GM12873 (cell line): ENCODE results near the gene KCNAB2.

ENCODE experiments used
- TF ChIP-seq, protein P1 (sequence below): IDR thresholded peaks from 2 replicates; pipeline ENCODE4 v1.5.1; 2012; ENCODE audit warnings: low read depth, mild to moderate bottlenecking, moderate library complexity, low read length, control low read depth; ENCODE audit not compliant: insufficient read depth; ENCODE audit errors: missing control alignments

The KCNAB2 gene

GRCh38 chr1:6043561-6043960 lies 2.1 kb upstream of the KCNAB2 start:
- TF ChIP-seq, protein P1, sequence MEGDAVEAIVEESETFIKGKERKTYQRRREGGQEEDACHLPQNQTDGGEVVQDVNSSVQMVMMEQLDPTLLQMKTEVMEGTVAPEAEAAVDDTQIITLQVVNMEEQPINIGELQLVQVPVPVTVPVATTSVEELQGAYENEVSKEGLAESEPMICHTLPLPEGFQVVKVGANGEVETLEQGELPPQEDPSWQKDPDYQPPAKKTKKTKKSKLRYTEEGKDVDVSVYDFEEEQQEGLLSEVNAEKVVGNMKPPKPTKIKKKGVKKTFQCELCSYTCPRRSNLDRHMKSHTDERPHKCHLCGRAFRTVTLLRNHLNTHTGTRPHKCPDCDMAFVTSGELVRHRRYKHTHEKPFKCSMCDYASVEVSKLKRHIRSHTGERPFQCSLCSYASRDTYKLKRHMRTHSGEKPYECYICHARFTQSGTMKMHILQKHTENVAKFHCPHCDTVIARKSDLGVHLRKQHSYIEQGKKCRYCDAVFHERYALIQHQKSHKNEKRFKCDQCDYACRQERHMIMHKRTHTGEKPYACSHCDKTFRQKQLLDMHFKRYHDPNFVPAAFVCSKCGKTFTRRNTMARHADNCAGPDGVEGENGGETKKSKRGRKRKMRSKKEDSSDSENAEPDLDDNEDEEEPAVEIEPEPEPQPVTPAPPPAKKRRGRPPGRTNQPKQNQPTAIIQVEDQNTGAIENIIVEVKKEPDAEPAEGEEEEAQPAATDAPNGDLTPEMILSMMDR: no peak

GRCh38 chr1:6044481-6045109 lies 1.1 kb upstream of the KCNAB2 start:
- TF ChIP-seq, protein P1: no peak

DNA sequence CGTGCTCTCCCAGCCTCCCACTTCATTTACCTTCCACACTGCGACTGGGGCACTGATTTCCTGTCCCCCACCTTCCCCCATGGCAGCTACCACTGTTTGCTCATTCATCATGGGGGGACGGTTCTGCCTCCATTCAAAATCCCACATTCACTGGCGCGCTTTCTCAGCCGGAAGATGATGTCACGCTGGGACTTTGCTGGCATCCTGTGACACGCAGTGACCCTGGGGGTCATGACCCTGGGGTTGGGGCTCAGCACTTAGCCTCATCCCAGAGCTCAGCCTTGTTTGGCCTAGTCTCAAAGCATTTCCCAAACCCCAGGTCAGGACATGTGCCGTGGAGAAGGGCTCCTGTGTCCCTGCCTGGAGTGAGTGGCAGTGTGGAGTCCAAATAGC lies 582 bp upstream of the KCNAB2 start:
- TF ChIP-seq, protein P1: no peak

DNA sequence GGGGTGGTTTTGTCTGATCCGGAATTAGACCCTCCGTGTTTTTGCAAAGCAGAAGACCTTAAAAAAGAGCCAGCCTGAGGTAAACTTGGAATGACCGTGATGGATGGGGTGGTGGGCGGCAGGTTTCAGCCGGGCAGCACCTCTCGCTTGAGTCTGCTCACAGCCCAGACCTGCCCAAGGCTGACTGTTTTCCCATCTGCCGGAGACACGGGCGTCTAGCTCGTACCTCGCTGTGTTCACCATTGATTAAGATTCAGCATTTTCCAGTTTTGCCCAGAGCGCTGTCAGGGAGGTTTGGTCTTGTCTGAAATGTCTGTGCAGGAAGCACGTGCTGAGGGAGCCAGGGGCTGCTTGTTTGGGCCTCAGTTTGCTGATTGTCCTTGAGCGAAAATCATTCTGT lies 591 bp downstream of the KCNAB2 start:
- TF ChIP-seq, protein P1: no peak

- TF ChIP-seq, protein P1: no peak
Measured at GRCh38 chr1:6048179-6048867, 2.6 kb downstream of the KCNAB2 start.

DNA sequence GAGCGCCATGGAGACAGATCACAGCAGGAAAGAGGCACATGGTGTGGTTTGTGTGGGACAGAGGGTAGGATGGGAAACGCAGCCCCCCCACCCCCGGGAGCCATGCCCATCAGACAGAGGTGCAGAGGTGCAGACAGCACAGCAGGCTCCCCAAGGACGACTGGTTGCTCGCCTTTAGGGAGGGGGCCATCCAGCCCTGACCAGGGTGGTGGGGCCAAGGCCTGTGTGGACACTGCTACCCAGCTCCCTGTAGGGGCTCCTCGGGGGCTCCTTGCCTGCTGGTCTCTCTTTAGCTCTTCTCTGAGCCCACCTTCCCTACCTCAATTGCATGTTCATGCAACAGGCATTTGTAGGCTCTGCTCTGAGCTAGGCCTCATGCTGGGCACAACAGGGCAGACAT lies 3.7 kb downstream of the KCNAB2 start:
- TF ChIP-seq, protein P1: no peak

GRCh38 chr1:6051423-6051822 lies 5.7 kb downstream of the KCNAB2 start:
- TF ChIP-seq, protein P1: no peak
